GM18520 (cell line): ENCODE measurements around the gene C4orf17.

Experiments used
- ATAC-seq: cut with Tn5 transposase; IDR thresholded peaks from one replicate; pipeline ENCODE4 v1.9.1; 2021; ENCODE audit not compliant: unreplicated experiment

The C4orf17 gene

GRCh38 chr4:99536271-99536670, 25.4 kb downstream of the C4orf17 start:
- no peak for ATAC-seq

- ATAC-seq, result no peak
Measured at GRCh38 chr4:99536848-99537247, 26.0 kb downstream of the C4orf17 start.

DNA sequence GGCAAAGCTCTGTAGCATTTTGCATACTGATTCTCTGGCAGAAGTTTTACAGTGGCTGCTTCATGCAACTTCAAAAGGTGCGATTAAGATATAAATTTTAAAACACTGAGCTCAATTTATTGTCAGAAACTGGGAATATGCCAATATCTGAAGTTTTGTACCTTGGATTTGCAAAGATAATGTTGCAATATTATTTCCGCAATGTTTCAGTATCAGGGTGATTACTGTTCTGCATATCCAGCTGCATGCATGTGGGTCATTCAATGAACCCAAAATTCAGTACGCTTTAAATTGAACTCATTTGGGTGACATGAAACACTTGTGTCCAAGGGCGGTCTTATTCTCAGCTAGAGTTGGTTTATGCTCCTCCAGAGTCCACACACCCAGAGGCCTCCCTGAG, 26.9 kb downstream of the C4orf17 start:
- ATAC-seq, result no peak

DNA sequence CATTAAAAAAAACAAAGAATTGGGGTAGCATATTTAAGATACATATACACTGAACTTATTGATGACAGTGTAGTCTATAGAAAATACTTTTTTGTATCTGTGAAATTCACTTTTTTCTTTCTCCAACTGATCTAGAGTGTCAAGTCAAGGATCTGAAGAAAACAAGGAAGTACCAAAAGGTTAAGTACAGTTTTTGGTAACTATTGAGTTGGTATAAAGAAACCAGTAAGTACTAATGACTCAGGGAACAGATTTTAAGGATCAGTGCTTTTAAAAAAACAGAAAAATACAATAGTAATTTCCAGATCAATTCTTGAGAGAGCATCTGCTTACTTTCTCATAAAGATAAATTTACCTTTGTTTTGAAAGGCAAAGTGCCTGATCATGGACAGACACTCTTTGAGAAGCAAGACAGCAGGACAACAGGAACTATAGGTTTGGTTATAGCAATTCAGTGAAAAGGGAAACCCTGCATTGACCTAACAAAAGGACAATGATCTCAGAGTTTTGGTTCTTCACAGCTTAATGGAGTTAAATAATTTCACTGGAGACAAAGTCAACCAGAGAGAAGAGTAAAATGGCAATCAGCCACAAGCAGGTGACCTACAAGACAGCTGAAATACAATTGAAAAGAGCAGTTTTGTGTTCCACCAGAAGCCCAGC, 29.6 kb downstream of the C4orf17 start:
- ATAC-seq, result no peak

DNA sequence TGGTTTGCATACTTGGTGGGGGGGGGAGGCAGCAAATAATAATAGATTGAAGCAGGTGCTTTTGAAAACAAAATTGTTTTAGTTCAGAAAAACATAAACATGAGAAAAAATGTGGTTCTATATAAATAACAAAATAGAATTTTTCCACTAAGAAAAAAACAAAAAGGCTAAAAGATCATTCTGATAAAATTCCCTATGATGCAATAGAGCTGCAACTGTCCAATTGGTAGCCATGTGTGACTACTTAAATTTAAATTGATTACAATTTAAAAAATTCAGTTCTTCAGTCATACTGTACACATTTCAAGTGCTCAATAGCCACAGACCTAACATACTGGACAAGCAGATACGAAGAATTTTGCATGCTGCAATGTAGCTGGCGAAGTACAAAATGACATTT, 42.1 kb downstream of the C4orf17 start:
- ATAC-seq, result no peak

- ATAC-seq, result peak; percentile 84
Measured at GRCh38 chr4:99563310-99564186, 52.7 kb downstream of the C4orf17 start, which contains the start of gene TRMT10A. TRMT10A (minus strand) TSS chr4:99564039; CDS start chr4:99559338, 4,701 bp downstream.

- no peak for ATAC-seq
Measured at GRCh38 chr4:99564921-99565320, 54.1 kb downstream of the C4orf17 start.

GRCh38 chr4:99571883-99572282, 61.1 kb downstream of the C4orf17 start:
- ATAC-seq, result no peak

- ATAC-seq, result no peak
Measured at GRCh38 chr4:99572527-99573240, 61.9 kb downstream of the C4orf17 start.

GRCh38 chr4:99573735-99574368, 63.0 kb downstream of the C4orf17 start:
- no peak for ATAC-seq

GRCh38 chr4:99574530-99575324, 63.9 kb downstream of the C4orf17 start, which contains the start of gene MTTP:
MTTP (plus strand) TSS chr4:99574824; CDS start chr4:99574910, 86 bp downstream.
- ATAC-seq, result peak; percentile 66

GRCh38 chr4:99578714-99579113, 67.9 kb downstream of the C4orf17 start:
- ATAC-seq, result no peak

- no peak for ATAC-seq
Measured at GRCh38 chr4:99585516-99585915, 74.7 kb downstream of the C4orf17 start.

- no peak for ATAC-seq
Measured at GRCh38 chr4:99586322-99586721, 75.5 kb downstream of the C4orf17 start.

GRCh38 chr4:99586797-99587196, 76.0 kb downstream of the C4orf17 start:
- no peak for ATAC-seq

GRCh38 chr4:99587309-99587708, 76.5 kb downstream of the C4orf17 start:
- no peak for ATAC-seq

DNA sequence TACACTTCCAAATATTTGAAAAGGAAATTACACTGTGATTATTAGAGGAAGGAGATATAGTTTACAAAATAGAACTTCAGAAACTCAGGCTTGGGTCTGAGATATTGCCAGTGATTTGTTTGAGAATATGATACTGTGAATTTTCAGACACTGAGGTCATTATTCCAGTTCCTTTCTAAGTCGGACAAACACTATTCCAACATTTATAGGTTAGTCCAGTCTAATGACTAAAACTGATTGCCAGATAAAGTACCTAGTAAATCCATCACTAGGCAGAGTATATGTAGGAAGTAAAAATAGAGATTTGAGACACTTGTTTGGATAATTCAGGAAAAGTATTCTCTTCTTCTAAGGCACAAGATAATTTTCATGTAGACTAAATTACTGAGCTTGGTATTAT, 77.0 kb downstream of the C4orf17 start:
- ATAC-seq, result no peak

DNA sequence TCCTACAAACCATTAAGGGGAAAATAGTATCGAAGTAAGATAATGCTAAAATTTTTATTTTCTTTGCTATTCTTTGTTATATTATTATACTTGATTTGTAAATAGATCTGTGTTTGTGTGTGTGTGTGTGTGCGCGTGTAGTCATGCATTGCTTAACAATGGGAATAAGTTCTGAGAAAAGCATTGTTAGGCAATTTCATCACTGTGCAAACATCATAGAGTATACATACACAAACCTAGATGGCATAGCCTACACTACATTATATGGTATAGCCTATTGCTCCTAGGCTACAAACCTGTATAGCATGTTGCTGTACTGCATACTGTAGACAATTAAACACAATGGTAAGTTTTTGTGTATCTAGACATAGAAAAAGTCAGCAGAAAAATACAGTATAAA, 80.9 kb downstream of the C4orf17 start:
- no peak for ATAC-seq
